Kidney (tissue), 14 donors: Measurements from ENCODE around the gene SNF8. TPM values are rescaled to one million over a fixed set of nuclear protein-coding genes. Genes with fewer than 3 reads are reported as not detected.
A peak's percentile ranks its signal among the peaks of the same experiment; 100 is the strongest.

Experiments used
- DNase-seq, 5 donors: peaks; one replicate each; pipeline ENCODE4 v3.0.0-alpha.2; 2013 to 2020
- FAIRE-seq: peaks from 2 replicates; lab custom pipeline; 2012; peaks lifted over from hg19 to GRCh38; lab: Jason Lieb, UNC
- H3K27ac ChIP-seq, 2 donors: one replicate each; pipeline ENCODE4 v1.7.0; 2013; ENCODE audit warnings: low read depth in 2 of 2, low read length in 2 of 2, inconsistent platforms in 1 of 2
- H3K27me3 ChIP-seq: one replicate; pipeline ENCODE4 v1.7.1; 2013; ENCODE audit warnings: low read length, inconsistent platforms; ENCODE audit not compliant: control insufficient read depth, insufficient read depth
- H3K36me3 ChIP-seq, 3 donors: one replicate each; pipeline versions ENCODE4 v1.7.0 to v1.7.1; 2013; ENCODE audit warnings: low read length in 3 of 3, control low read depth in 1 of 3, inconsistent platforms in 1 of 3; ENCODE audit not compliant: insufficient read depth in 3 of 3, control insufficient read depth in 2 of 3
- H3K4me1 ChIP-seq, 3 donors: one replicate each; pipeline versions ENCODE4 v1.7.0 to v1.7.1; 2013; ENCODE audit warnings: low read length in 3 of 3, inconsistent platforms in 1 of 3, low read depth in 1 of 3; ENCODE audit not compliant: control insufficient read depth in 2 of 3, insufficient read depth in 2 of 3
- H3K4me3 ChIP-seq, 3 donors: one replicate each; pipeline versions ENCODE4 v1.7.0 to v1.8.1; 2013; ENCODE audit warnings: low read length in 3 of 3, control low read depth in 1 of 3, inconsistent platforms in 1 of 3
- H3K9ac ChIP-seq, 3 donors: one replicate each; pipeline versions ENCODE4 v1.7.0 to v1.7.1; 2013; ENCODE audit warnings: low read length in 3 of 3, control low read depth in 1 of 3, inconsistent platforms in 1 of 3
- H3K9me3 ChIP-seq, 3 donors: one replicate each; pipeline versions ENCODE4 v1.7.0 to v1.7.1; 2013; ENCODE audit warnings: low read length in 3 of 3, control low read depth in 1 of 3, inconsistent platforms in 1 of 3; ENCODE audit not compliant: control insufficient read depth in 2 of 3, insufficient read depth in 1 of 3
- intact Hi-C: fragments of 100-400 bp; cut with DNase I; formaldehyde crosslinking; loops from one replicate; pipeline ENCODE4 v1.11.1; 2022
- polyA plus RNA-seq: library from polyadenylated mRNA; stranded (reverse); fragments of 350-450 nt; fragmentation: Illumina TruSeq; extraction: RNeasy Lipid Tissue Mini Kit (QIAGEN cat#74804); gene quantifications from one replicate; pipeline ENCODE4 v1.2.3, GENCODE V29; 2014; ENCODE audit warnings: low read depth, low replicate concordance; ENCODE audit not compliant: insufficient read depth
- total RNA-seq: library from RNA; stranded (reverse); fragmentation: NEBNext Ultra II Directional; extraction: Animal tissue kit (Norgen Biotek cat#: 25700); gene quantifications from one replicate; pipeline ENCODE4 v1.2.1, GENCODE V29; 2021
- TF ChIP-seq, protein P1 (sequence below): IDR thresholded peaks from 3 replicates; pipeline ENCODE4 v1.5.1; 2012; ENCODE audit warnings: mild to moderate bottlenecking, moderate library complexity, borderline replicate concordance; ENCODE audit not compliant: insufficient read depth; ENCODE audit errors: extremely low read depth
- donor health status: control.
- donor health status: control.
- donor health status: control.
- donor health status: control.
- donor health status: control.
- donor health status: DM: yes; HTN: yes; CAD: no.
- donor health status: Normal renal cell carcinoma (clear cell type).

The SNF8 gene
- total and polyA plus RNA-seq, 2 donors from 2014 or later, result 110 to 203 TPM

DNA sequence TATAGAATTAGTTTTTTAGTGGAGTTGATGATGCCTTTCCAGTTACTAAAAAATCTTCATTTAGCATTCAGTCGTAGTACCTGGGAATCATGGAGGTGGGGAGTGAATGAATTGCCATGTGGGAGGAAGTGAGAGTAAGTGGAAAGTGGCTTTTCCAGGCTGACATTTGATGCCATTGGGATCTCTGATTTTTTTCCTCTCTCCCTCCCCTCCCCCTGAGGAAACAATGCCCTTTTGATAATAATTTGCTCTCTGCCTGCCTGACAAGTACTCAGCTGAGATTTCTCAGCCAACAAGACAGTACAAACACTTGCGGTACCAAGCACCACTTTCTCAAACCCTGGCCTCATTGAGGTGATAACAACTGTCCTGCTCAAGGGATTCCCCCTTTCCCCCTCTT is 34.3 kb downstream of the SNF8 start:
- peaks cover 4 to 11% (median 11%) of the 10 kb centered on the region in 3 donors for H3K36me3 ChIP-seq
- TF ChIP-seq, protein P1, sequence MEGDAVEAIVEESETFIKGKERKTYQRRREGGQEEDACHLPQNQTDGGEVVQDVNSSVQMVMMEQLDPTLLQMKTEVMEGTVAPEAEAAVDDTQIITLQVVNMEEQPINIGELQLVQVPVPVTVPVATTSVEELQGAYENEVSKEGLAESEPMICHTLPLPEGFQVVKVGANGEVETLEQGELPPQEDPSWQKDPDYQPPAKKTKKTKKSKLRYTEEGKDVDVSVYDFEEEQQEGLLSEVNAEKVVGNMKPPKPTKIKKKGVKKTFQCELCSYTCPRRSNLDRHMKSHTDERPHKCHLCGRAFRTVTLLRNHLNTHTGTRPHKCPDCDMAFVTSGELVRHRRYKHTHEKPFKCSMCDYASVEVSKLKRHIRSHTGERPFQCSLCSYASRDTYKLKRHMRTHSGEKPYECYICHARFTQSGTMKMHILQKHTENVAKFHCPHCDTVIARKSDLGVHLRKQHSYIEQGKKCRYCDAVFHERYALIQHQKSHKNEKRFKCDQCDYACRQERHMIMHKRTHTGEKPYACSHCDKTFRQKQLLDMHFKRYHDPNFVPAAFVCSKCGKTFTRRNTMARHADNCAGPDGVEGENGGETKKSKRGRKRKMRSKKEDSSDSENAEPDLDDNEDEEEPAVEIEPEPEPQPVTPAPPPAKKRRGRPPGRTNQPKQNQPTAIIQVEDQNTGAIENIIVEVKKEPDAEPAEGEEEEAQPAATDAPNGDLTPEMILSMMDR, result no peak
- no peak overlapping the region for H3K27ac ChIP-seq
- peaks cover 0 to 25% (median 16%) of the 10 kb centered on the region in 3 donors for H3K4me1 ChIP-seq
- no peak overlapping the region for H3K9ac ChIP-seq
- H3K4me3 ChIP-seq, result no peak overlapping the region
- no peak for DNase-seq
- intact Hi-C loops, result no loop called here
- H3K27me3 ChIP-seq, result no peaks in the 10 kb centered on the region
- H3K9me3 ChIP-seq, result no peaks in the 10 kb centered on the region
- FAIRE-seq, result no peak

DNA sequence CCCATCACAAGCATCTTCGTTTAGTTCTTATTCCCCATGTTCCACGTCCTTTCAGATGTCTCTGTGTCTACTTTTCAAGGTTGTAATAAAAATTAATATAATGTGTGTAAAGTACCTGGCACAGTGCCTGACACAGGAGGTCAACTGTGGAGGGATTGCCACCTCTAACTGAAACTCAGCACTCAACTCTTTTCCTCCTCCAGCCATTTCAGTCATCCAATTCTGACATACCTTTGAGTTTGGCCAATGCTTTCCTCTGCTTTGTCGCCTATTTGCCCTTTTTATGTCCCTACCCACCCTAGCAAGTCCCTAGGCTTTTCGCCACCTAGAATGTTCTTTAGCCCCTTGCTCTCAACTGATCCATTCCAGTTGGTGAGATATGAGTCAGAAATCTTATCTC is 34.9 kb downstream of the SNF8 start:
- TF ChIP-seq, protein P1, result no peak
- H3K9ac ChIP-seq, result peak overlapping the region in 1 of 3 donors; percentile 66
- DNase-seq (no peak), FAIRE-seq (no peak)
- peak overlapping the region in 1 of 2 donors; percentile 15 for H3K27ac ChIP-seq
- no peaks in the 10 kb centered on the region for H3K9me3 ChIP-seq
- H3K4me1 ChIP-seq, result peaks cover 0 to 23% (median 16%) of the 10 kb centered on the region in 3 donors
- intact Hi-C loops, result no loop called here
- H3K36me3 ChIP-seq, result peaks cover 2 to 11% (median 11%) of the 10 kb centered on the region in 3 donors
- H3K27me3 ChIP-seq, result no peaks in the 10 kb centered on the region
- H3K4me3 ChIP-seq, result peak overlapping the region in 2 of 3 donors; percentile 71 to 91

DNA sequence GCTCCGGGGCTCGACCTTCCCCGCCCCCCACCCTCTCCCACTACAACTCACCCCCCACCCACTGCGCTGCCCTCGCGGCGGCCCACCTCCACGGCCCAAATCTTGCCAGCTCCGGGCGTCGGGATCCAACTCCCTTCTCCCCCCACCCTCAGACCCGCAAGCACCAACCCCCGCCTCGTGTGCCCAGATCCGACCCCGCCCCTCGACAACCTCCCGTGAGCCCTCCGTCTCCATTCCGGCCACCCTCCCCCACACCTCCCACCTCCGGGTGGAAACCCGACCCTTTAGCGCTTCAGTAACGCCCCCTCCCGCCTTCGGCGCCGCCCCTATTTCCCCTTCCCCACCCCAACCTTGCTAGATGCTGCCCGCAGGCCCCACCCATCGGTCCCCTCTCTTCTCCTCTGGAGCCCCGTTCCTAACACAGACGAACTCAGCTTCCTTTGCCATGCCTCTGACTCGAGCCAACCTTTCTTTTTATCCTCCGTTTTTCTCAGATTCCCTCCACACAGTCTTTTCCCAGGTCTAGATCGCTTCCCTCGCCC is 35.7 kb downstream of the SNF8 start:
- peak overlapping the region; percentile 71 to 91 (median 77) for H3K4me3 ChIP-seq

More for the DNA sequence above, 35.7 kb downstream of the SNF8 start:
- peaks cover 0 to 23% (median 16%) of the 10 kb centered on the region in 3 donors for H3K4me1 ChIP-seq
- intact Hi-C loops, result no loop called here
- no peak for FAIRE-seq
- peak overlapping the region; percentile 73 to 77 for H3K27ac ChIP-seq
- peak overlapping the region; percentile 29 to 84 (median 66) for H3K9ac ChIP-seq
- H3K27me3 ChIP-seq, result no peaks in the 10 kb centered on the region
- no peaks in the 10 kb centered on the region for H3K9me3 ChIP-seq
- peak; percentile 94 to 97 (median 96) for DNase-seq
- peaks cover 2 to 7% (median 6%) of the 10 kb centered on the region in 3 donors for H3K36me3 ChIP-seq
- TF ChIP-seq, protein P1, result no peak
